SK-N-SH (cell line): ENCODE measurements around the gene RABGGTA. TPM values are rescaled to one million over a fixed set of nuclear protein-coding genes. Genes with fewer than 3 reads are reported as not detected.

Experiments
- CTCF ChIA-PET: fragments of 300-600, 350-600 bp; formaldehyde crosslinking; extraction: SDS; loops from one replicate; lab custom pipeline; 2021; lab: Yijun Ruan, JAX
- POLR2A ChIA-PET: fragments of 350-600 bp; sonication (Branson Sonifier 250); formaldehyde crosslinking; extraction: SDS; loops from one replicate; lab custom pipeline; 2020; ENCODE audit warnings: antibody characterized with exemption, inconsistent platforms; lab: Yijun Ruan, JAX
- DNase-seq: peaks from one replicate; pipeline ENCODE4 v3.0.0; 2012
- H2AFZ ChIP-seq: fragments of 200-600 bp; sonication (generic); 2 replicates; pipeline ENCODE4 v1.8.1; 2016; ENCODE audit warnings: antibody characterized with exemption, mild to moderate bottlenecking, low read depth
- H3F3A ChIP-seq: fragments of 200-600 bp; sonication (generic); replicated peaks from 2 replicates; pipeline ENCODE3; 2016; ENCODE audit warnings: antibody characterized with exemption, mild to moderate bottlenecking; ENCODE audit not compliant: insufficient read depth
- H3K27ac ChIP-seq, 2 experiments: fragments of 200-500 bp in 1 of 2; fragments of 200-600 bp in 1 of 2; sonication (Bioruptor generic) in 1 of 2; sonication (generic), shearing (Covaris generic) in 1 of 2; 2 replicates each; pipeline versions ENCODE4 v1.5.1 to v1.6.1; 2014 to 2016; ENCODE audit warnings: low read depth in 2 of 2, inconsistent platforms in 1 of 2, low read length in 1 of 2, mild to moderate bottlenecking in 1 of 2, mixed read lengths in 1 of 2
- H3K27me3 ChIP-seq: fragments of 200-600 bp; sonication (generic), shearing (Covaris generic); 2 replicates; pipeline ENCODE4 v1.6.1; 2016; ENCODE audit warnings: mixed run types; ENCODE audit not compliant: insufficient read depth
- H3K36me3 ChIP-seq, 2 experiments: fragments of 200-500 bp in 1 of 2; fragments of 200-600 bp in 1 of 2; sonication (Bioruptor generic) in 1 of 2; sonication (generic) in 1 of 2; replicated peaks in 1 of 2; 2 replicates each; pipeline versions ENCODE3 to v1.5.1; 2014 to 2016; ENCODE audit warnings: low read length in 1 of 2, mild to moderate bottlenecking in 1 of 2; ENCODE audit not compliant: insufficient read depth in 2 of 2, control insufficient read depth in 1 of 2
- H3K4me1 ChIP-seq, 2 experiments: fragments of 200-500 bp in 1 of 2; fragments of 200-600 bp in 1 of 2; sonication (Bioruptor generic) in 1 of 2; sonication (generic), shearing (Covaris generic) in 1 of 2; 2 replicates each; pipeline versions ENCODE4 v1.5.1 to v1.6.1; 2014 to 2016; ENCODE audit warnings: low read depth in 1 of 2, low read length in 1 of 2, mixed run types in 1 of 2; ENCODE audit not compliant: insufficient read depth in 2 of 2, control insufficient read depth in 1 of 2
- H3K4me2 ChIP-seq: fragments of 200-600 bp; sonication (generic), shearing (Covaris generic); 2 replicates; pipeline ENCODE4 v1.6.1; 2017; ENCODE audit warnings: mixed run types
- H3K4me3 ChIP-seq, 2 experiments: fragments of 200-500 bp in 1 of 2; fragments of 200-600 bp in 1 of 2; sonication (Bioruptor generic) in 1 of 2; sonication (generic), shearing (Covaris generic) in 1 of 2; 2 replicates each; pipeline versions ENCODE4 v1.5.1 to v1.8.1; 2014 to 2016; ENCODE audit warnings: low read depth in 2 of 2, inconsistent platforms in 1 of 2, low read length in 1 of 2, mild to moderate bottlenecking in 1 of 2, mixed read lengths in 1 of 2, moderate library complexity in 1 of 2
- H3K79me2 ChIP-seq: fragments of 200-600 bp; sonication (generic); 2 replicates; pipeline ENCODE4 v1.8.1; 2017; ENCODE audit warnings: mild to moderate bottlenecking; ENCODE audit not compliant: insufficient read depth
- H3K9ac ChIP-seq: fragments of 200-600 bp; sonication (generic); 2 replicates; pipeline ENCODE4 v1.6.1; 2017; ENCODE audit warnings: mixed run types
- H3K9me2 ChIP-seq: fragments of 200-600 bp; sonication (generic); 2 replicates; pipeline ENCODE4 v1.6.1; 2017; ENCODE audit warnings: mixed run types
- H3K9me3 ChIP-seq: fragments of 200-600 bp; sonication (generic); 2 replicates; pipeline ENCODE4 v1.6.1; 2017; ENCODE audit warnings: mixed run types, mild to moderate bottlenecking, moderate library complexity
- H4K20me1 ChIP-seq: fragments of 200-600 bp; sonication (generic); 2 replicates; pipeline ENCODE4 v1.6.1; 2017; ENCODE audit warnings: mild to moderate bottlenecking, mixed run types; ENCODE audit not compliant: insufficient read depth
- ELF1 ChIP-seq: IDR thresholded peaks from 2 replicates; pipeline ENCODE4 v1.4.0; 2012
- EP300 ChIP-seq, 2 experiments: IDR thresholded peaks; 2 replicates each; pipeline versions ENCODE4 v1.4.0 to v1.6.1; 2012; ENCODE audit warnings: borderline replicate concordance in 1 of 2, low read depth in 1 of 2, low read length in 1 of 2
- EZH2phosphoT487 ChIP-seq: fragments of 200-600 bp; sonication (generic); IDR thresholded peaks from 2 replicates; pipeline ENCODE4 v1.6.1; 2017; ENCODE audit warnings: low read depth, mixed run types, mild to moderate bottlenecking, antibody characterized with exemption, moderate library complexity, borderline replicate concordance
- FOSL2 ChIP-seq: IDR thresholded peaks from 2 replicates; pipeline ENCODE4 v1.4.0; 2012; ENCODE audit warnings: low read depth, mild to moderate bottlenecking, moderate library complexity, borderline replicate concordance
- FOXJ3 ChIP-seq: sonication (generic); formaldehyde crosslinking; IDR thresholded peaks from 2 replicates; pipeline ENCODE4 v1.5.1; 2020; ENCODE audit warnings: mild to moderate bottlenecking, missing genetic modification reagents
- GABPA ChIP-seq: IDR thresholded peaks from 2 replicates; pipeline ENCODE4 v1.4.0; 2012; ENCODE audit warnings: low read depth, mild to moderate bottlenecking
- IRF3 ChIP-seq: fragments of 150-350 bp; IDR thresholded peaks from 2 replicates; pipeline ENCODE4 v1.6.1; 2016; ENCODE audit warnings: mild to moderate bottlenecking, low read depth, low read length
- JUND ChIP-seq: IDR thresholded peaks from 2 replicates; pipeline ENCODE4 v1.4.0; 2012
- MAX ChIP-seq: IDR thresholded peaks from 2 replicates; pipeline ENCODE4 v1.4.0; 2012; ENCODE audit warnings: low read depth
- MEF2A ChIP-seq: IDR thresholded peaks from 2 replicates; pipeline ENCODE4 v1.4.0; 2012; ENCODE audit warnings: low read depth, borderline replicate concordance
- NRF1 ChIP-seq: IDR thresholded peaks from 2 replicates; pipeline ENCODE4 v1.6.1; 2012; ENCODE audit warnings: low read depth, mild to moderate bottlenecking, low read length
- RCOR1 ChIP-seq: fragments of 150-350 bp; IDR thresholded peaks from 2 replicates; pipeline ENCODE4 v1.6.1; 2017; ENCODE audit warnings: antibody characterized with exemption, low read length
- REST ChIP-seq: IDR thresholded peaks from 2 replicates; pipeline ENCODE4 v1.6.1; 2012; ENCODE audit warnings: mild to moderate bottlenecking, low read depth, low read length, moderate library complexity
- RFX5 ChIP-seq: IDR thresholded peaks from 2 replicates; pipeline ENCODE4 v1.6.1; 2012; ENCODE audit warnings: mild to moderate bottlenecking, improper control_type of control experiment, low read length
- SIN3A ChIP-seq: IDR thresholded peaks from 2 replicates; pipeline ENCODE4 v1.6.1; 2012; ENCODE audit warnings: low read depth, mild to moderate bottlenecking, low read length, moderate library complexity, borderline replicate concordance
- TAF1 ChIP-seq: IDR thresholded peaks from 2 replicates; pipeline ENCODE4 v1.6.1; 2012; ENCODE audit warnings: low read depth, mild to moderate bottlenecking, low read length, moderate library complexity, borderline replicate concordance
- TEAD4 ChIP-seq: IDR thresholded peaks from 2 replicates; pipeline ENCODE4 v1.4.0; 2012; ENCODE audit warnings: mild to moderate bottlenecking, borderline replicate concordance; ENCODE audit not compliant: insufficient read depth
- USF1 ChIP-seq: IDR thresholded peaks from 2 replicates; pipeline ENCODE4 v1.4.0; 2012; ENCODE audit warnings: low read depth, borderline replicate concordance
- USF2 ChIP-seq: fragments of 150-350 bp; IDR thresholded peaks from 2 replicates; pipeline ENCODE4 v1.6.1; 2017; ENCODE audit warnings: antibody characterized with exemption, low read length, low read depth, borderline replicate concordance
- YY1 ChIP-seq: IDR thresholded peaks from 2 replicates; pipeline ENCODE4 v1.4.0; 2012; ENCODE audit warnings: low read depth, mild to moderate bottlenecking
- WGBS: methylation state at CpG from one replicate; pipeline ENCODE4 v1.1.6; 2017; ENCODE audit warnings: low lambda C conversion rate; 5-methylcytosine and 5-hydroxymethylcytosine counted together
- polyA plus RNA-seq, 3 experiments: library from polyadenylated mRNA; depleted of rRNA; stranded (reverse); fragments of >200 nt; gene quantifications; 2 replicates each; pipeline ENCODE4 v1.2.3, GENCODE V29; 2012

RABGGTA gene
- polyA plus RNA-seq, 1 of the 3 experiments (the other 2 are of a cell fraction), result 59.4 TPM

GRCh38 chr14:24292118-24292807, 20.9 kb upstream of the RABGGTA start:
- 86% methylated on average over 10 of the region's 11 CpGs for WGBS
- Histone ChIP-seq H4K20me1 (no peaks in the 10 kb centered on the region), H3K4me2 (no peak overlapping the region), H3K79me2 (no peaks in the 10 kb centered on the region), H3K36me3 (peaks cover 14 to 45% of the 10 kb centered on the region in 2 experiments), H3K4me3 (no peak overlapping the region), H3K27me3 (no peaks in the 10 kb centered on the region)
- TF ChIP-seq SIN3A (no peak), EP300 (IDR thresholded peaks at IDR 0.05; ENCODE audit: borderline replicate concordance in 1 of 2, low read depth in 1 of 2, low read length in 1 of 2) (no peak), NRF1 (no peak), MEF2A (no peak), FOSL2 (no peak), MAX (no peak), GABPA (no peak), EZH2phosphoT487 (no peak), IRF3 (no peak), TAF1 (no peak), YY1 (no peak), USF2 (no peak), REST (no peak), RFX5 (no peak), FOXJ3 (no peak), RCOR1 (no peak), USF1 (no peak), JUND (no peak), ELF1 (no peak), TEAD4 (no peak)
- TF ChIP-seq, all 33 proteins: peak for 0
- Histone ChIP-seq H2AFZ (no peak overlapping the region), H3K9me3 (no peaks in the 10 kb centered on the region), H3K9ac (no peak overlapping the region), H3K4me1 (peaks cover 0 to 3% of the 10 kb centered on the region in 2 experiments; a peak in 2 of 4 replicates), H3K27ac (no peak overlapping the region), H3F3A (peaks cover 6% of the 10 kb centered on the region), H3K9me2 (no peaks in the 10 kb centered on the region)
- DNase-seq, result no peak
- POLR2A ChIA-PET, result interaction anchor here (1.4 kb wide), 1 partner anchor 21 kb away, joined by 6 read pairs; the partner anchor contains the start of gene RABGGTA
- CTCF ChIA-PET, result interaction anchor here (0.8 to 6.2 kb wide), 5 partner anchors 11 to 139 kb away, joined by 3 to 43 read pairs (median 18); partner anchors contain the start of genes CIDEB and TINF2
